NCI-H524 (cell line): ENCODE data around the gene GPR37.

Experiments
- DNase-seq, 2 experiments: peaks; one replicate each; lab custom pipeline; 2025; lab: John Stamatoyannopoulos, UW

Gene GPR37

GRCh38 chr7:124765401-124766352, at the start of gene GPR37:
TSS of gene GPR37 (minus strand) at chr7:124765792. CDS start at chr7:124764976, 816 bp downstream.
- DNase-seq = peak; percentile 77 to 90

- DNase-seq = no peak
Observed at GRCh38 chr7:124813994-124814798, 48.6 kb upstream of the GPR37 start.

- no peak for DNase-seq
Observed at GRCh38 chr7:124812764-124813163, 47.2 kb upstream of the GPR37 start.

- no peak for DNase-seq
Observed at GRCh38 chr7:124811341-124811740, 45.7 kb upstream of the GPR37 start.

- no peak for DNase-seq
Observed at GRCh38 chr7:124810605-124811004, 45.0 kb upstream of the GPR37 start.

GRCh38 chr7:124808206-124808605, 42.6 kb upstream of the GPR37 start:
- no peak for DNase-seq

GRCh38 chr7:124801330-124801895, 35.8 kb upstream of the GPR37 start:
- no peak for DNase-seq

GRCh38 chr7:124800386-124800785, 34.8 kb upstream of the GPR37 start:
- DNase-seq = no peak

- no peak for DNase-seq
Observed at GRCh38 chr7:124799448-124799847, 33.9 kb upstream of the GPR37 start.

GRCh38 chr7:124796771-124797170, 31.2 kb upstream of the GPR37 start:
- DNase-seq = no peak

- DNase-seq = no peak
Observed at GRCh38 chr7:124792696-124793095, 27.1 kb upstream of the GPR37 start.

GRCh38 chr7:124792002-124792401, 26.4 kb upstream of the GPR37 start:
- DNase-seq = no peak

GRCh38 chr7:124791426-124791825, 25.8 kb upstream of the GPR37 start:
- no peak for DNase-seq

GRCh38 chr7:124790645-124791044, 25.1 kb upstream of the GPR37 start:
- DNase-seq = no peak

GRCh38 chr7:124785994-124786393, 20.4 kb upstream of the GPR37 start:
- no peak for DNase-seq

- DNase-seq = peak; percentile 57 to 73
Observed at GRCh38 chr7:124784879-124785818, 19.6 kb upstream of the GPR37 start.

GRCh38 chr7:124783271-124783670, 17.7 kb upstream of the GPR37 start:
- DNase-seq = no peak

GRCh38 chr7:124781907-124782734, 16.5 kb upstream of the GPR37 start:
- no peak for DNase-seq

- no peak for DNase-seq
Observed at GRCh38 chr7:124781418-124781817, 15.8 kb upstream of the GPR37 start.

- DNase-seq = no peak
Observed at GRCh38 chr7:124780608-124781007, 15.0 kb upstream of the GPR37 start.
